Stimulated activated CD8-positive, alpha-beta memory T cell treated with anti-CD3 and anti-CD28 coated beads, Interleukin-15, amount 100 ng/mL, for 48 hours (primary cell): Measurements from ENCODE around the gene NCOA5.

Experiments
- DNase-seq, 2 donors: peaks; one replicate each; pipeline ENCODE4 v3.0.0-alpha.2; 2020; ENCODE audit warnings: low read depth in 2 of 2

NCOA5 gene

DNA sequence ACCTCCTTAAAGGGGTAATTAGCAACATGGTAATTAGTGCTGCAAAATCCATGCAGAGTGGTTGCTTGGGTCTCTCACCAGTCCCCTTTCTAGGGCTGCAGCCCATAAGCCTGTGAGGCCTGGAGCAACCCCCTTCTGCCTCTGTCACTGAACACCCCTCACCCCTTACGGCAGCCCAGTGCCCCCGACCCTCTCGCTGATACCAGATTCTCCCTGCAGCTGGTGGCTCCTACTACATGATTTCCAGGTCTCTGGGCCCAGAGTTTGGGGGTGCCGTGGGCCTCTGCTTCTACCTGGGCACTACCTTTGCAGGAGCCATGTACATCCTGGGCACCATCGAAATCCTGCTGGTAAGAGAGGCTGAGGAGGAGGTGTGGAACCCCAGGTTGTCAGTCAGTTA is 52.7 kb downstream of the NCOA5 start:
- DNase-seq: no peak

DNA sequence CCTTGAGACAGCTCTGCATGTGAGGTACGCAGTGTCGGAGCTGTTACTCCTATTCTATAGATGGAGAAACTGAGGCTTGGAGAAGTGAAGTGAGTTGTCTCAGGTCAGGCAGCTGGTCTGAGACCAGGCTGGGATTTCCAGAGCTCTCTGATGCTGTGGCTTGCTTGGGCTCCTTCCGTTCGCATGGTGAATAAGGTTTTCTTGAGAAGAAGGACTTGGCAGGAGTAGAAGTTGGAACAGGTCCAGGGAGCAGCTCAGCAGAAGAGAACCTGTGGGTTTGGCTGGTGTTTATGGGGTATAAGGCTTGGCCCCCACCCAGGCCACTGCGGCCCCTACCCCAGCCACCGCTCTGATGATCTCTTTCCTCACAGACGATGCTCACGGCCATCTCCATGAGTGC is 53.4 kb downstream of the NCOA5 start:
- DNase-seq: no peak

DNA sequence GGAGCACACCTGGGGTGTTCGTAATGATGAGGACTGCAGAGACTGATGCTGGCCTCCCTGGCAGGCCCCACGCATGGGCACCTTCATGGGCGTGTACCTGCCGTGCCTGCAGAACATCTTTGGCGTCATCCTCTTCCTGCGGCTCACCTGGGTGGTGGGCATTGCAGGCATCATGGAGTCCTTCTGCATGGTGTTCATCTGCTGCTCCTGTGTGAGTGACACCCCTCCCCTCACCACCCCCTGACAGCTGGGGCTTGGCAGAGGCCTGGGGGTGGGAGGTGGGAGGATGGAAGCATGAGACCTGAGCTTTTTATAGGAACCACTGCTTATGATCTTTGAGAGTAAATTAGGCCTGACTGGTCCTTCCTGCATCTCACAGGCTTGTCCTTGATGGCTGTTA is 54.0 kb downstream of the NCOA5 start:
- DNase-seq: no peak

DNA sequence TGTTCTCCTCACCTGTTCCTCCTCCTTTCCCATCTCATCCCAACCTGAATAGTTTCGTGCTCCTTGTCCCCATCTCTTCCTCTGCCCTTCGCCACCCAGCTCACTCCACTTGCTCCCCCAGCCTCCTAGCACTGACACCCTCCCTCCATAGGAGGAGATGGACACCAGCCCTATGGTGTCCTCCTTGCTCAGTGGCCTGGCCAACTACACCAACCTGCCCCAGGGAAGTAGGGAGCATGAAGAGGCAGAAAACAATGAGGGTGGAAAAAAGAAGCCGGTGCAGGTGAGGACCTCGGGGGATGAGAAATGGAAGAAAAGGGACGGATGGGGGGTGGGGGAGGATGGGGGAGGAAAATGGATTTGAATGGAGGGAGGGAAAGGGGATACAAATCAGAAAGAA is 54.5 kb downstream of the NCOA5 start:
- no peak for DNase-seq

DNA sequence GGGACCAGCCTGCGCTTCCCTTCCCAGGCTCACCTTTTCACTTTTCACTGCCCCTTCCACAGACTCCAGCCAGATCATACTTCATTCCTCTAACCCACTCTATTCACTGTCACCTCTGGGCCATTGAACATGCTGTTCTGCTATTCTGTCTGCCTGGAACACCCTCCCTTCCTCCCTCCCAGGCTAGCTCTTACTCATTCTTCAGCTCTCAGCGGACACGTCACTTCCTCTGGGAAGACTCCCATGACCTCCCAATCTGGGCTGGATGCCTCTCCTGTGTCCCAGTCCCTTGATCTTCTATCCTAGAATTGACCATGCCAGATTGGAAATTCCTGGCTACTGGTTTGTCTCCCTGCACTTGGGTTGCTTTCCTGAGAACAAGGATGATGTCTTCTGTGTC is 55.7 kb downstream of the NCOA5 start:
- no peak for DNase-seq

DNA sequence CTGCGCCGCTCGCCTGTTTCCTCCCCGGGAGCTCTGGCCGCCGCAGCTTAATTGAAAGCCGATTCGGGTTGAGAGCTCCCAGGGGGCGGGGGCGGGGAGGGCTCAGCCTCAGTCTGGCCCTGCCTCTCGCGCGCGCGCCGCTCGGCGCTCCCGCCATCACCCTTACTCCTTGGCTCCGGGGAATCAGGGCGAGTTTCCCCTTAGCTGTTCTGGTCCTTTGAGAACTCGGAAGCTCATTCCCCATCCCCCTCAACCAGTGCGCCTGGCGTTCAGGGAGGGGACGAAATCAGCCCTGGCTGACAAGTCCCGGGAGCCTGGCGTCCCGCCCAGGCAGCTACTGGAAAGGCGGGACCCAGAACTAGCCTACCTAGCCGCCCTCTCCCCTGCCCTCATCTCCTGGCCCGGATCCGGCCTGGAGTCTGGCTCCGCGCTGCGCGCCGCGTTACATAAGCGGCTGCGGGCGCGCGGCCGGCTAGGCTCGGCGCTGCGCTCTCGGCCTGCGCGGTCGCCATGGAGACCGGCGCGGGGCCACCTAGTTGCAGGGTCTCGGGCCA is 58.0 kb downstream of the NCOA5 start:
- no peak for DNase-seq

DNA sequence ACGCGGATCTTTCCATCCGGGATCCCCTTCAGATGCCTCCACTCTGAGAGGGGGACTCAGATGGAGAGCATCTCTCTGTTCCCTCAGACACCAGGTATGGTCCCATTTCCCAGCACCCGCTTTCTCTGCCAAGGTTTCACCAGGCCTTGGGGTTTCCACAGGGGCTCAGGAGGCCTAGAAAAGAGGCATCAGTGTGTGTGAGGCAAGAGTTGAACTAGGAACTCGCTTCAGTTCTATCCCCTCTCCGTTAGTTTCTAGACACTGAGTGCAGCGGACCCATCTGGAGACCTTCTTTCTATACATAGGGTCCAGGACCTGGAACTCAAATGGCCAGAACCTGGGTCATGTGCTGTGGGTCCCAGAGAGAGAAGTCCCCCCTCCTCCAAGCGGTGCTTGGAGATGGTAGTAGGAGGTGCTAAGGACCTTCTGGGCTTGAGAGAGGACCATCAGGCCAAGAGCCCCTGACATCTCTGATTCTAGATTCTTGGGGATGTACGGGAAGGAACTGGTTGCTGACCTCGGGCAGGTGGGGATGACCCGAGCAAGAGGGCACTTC is 58.7 kb downstream of the NCOA5 start:
- no peak for DNase-seq

DNA sequence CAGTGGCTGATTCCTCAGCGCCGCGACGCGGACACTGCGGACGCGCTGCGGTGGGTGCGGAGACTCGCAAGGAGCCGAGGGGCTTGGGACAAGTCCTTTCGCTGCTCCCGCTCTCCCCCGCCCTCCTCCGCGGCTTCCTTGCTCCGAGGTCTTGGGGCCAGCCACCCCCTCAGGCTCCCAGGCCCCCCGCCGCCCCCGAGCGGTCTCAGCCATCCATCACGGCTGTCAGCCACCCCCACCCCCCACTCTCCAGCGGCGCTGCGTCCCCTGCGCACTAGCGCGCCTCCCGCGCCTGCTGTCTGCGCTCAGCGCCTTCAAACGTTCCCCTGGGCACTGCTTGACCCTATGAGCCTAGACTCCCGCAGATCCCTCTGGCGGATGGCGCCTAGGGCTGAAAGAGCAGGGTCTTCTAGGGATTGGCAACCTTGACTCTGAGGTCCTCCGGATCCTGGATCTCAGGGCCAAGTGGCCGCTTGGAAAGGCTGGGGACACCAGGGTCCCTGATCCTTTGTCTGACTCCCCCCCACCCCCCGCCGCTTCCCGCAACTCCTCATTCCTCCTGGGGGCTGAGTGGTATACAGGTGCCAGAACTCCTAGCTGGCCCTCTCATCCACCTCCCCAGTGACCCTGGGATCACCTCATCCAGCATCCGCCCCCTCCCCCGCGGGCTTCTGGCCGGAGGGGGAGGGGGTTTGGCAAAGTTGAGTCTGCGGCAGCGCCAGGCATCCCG is 59.3 kb downstream of the NCOA5 start:
- DNase-seq: no peak

DNA sequence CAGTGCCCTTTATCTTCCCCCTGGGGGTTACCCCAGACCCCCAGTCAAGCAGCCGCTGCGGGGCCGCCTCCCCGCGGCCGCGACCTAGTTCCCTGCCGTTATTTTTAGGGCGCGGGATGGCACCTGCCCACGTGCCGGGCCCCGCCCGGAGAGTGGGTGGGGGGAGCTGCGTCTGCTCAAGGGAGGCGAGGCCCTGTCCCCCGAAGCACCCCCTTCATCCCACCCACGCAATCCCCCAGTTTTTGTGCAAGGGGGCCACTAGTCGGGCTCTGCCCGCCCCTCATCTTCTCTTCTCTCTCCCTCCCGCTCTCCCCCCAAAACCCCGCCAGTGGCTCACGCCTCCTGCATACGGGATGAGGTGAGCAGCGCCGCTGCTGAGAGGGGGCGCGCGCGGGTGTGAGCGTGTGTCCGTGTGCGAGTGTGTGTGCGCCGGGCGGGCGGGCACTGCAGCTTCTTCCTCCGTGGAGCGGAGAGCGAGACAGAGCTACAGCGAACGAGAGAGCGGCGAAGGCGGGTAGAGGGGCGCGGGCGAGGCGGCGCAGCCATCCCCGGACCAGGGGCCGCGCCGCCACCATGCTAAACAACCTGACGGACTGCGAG is 60.9 kb downstream of the NCOA5 start, which contains the start of gene SLC12A5:
Gene SLC12A5, plus strand, starts transcription at position 444 of the 600 bp plus-strand sequence. Its CDS starts 130 bp downstream, at position 574.
- no peak for DNase-seq

DNA sequence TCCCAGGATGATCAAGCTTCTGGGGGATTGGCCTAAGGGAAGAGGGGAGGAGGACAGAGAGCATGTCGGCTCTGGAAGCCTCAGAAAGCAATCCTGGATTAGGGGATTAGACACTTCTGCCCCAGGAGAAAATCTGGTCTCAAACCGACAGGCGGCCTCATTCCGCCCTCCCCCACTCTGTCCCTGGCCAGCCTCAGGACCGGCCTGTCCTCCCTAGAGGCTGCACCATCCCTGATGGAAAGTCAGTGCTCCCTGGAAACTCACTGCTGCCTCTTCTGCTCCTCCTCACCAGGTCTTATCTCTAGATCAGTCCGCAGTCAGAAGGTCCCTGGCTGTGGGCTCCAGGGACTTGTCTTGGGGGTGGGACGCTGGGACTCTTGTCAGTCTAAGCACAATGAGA is 61.7 kb downstream of the NCOA5 start:
- no peak for DNase-seq

DNA sequence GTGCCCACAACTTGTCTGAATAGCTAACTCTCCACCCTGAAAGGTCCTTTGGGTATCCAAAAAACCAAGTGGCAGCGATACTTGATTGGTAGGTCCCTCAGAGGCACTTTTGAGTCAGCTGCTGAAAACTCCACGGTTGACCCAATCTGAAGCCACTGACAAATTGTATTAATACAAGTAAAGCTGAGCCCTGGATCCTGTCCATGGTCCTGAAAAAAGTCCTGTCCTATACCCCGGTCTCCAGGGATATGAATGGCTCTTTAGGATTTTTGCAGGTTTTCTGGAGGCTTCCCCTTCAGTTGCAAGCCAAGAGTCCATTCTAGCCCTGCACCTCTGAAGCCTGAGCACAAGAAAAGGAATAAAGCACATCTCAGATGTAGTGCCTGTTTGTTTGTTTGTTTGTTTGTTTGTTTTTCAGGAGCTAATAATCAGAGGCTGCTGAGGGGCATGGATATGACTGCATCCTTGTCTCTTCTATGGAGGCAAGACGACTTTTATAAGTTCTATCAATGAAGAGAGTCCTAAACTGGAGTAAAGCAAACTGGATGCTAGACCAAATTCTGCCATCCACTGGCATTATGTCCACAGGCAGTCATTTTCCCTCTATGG is 62.4 kb downstream of the NCOA5 start:
- DNase-seq: no peak

DNA sequence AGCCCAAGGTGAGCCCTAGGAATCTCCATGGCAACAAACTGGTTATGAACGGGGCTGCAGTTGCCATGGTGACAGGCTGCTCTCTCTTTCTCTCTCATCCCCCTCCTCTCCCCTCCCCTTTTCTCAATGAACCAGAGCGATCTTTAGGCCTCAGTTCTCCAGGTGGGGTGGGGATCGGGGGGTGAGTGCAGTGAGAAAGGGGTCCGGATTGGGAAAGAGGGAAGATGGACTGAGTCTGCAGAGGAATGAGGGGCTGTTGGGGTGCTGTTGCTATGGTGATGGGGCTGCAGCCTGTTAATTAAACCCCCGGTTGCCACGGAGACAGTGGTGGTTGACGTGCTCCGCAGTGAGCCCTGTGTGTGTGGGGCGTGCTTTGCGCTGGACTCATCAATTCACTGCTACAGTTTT is 64.4 kb downstream of the NCOA5 start:
- no peak for DNase-seq

DNA sequence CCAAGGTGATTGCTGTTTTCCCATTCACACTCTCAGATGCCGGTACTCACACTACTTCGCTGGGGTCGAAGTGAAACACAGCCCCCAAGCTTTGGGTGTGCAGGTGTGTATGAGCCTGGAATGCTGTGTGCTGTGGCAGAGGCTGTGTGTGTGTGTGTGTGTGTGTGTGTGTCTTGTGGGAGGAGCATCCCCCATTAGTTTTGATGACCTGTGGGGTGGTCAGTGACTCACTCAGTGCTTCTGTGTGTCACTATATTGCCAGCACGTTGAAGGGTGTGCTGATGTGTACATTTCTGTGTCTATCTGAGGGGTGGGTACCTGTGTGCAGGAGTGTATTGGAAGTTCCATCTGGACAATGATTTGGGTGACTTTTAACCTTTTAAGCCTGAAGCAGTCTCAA is 65.8 kb downstream of the NCOA5 start:
- DNase-seq: no peak

DNA sequence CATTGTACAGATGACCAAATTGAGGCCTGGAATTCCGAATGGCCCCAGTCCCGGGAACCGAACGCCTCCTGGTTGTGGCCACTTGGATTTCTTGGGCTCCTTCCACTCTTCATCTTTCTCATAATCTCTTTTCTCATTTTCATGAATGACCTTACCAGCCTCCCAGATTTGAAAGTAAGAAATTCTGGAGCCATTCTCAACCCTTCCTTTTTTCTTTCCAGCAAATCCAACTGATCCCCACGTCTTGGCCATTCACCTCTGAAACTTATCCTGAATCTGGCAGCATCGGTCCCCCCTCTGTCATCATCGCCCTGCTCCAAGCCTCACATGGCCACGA is 66.6 kb downstream of the NCOA5 start:
- no peak for DNase-seq

DNA sequence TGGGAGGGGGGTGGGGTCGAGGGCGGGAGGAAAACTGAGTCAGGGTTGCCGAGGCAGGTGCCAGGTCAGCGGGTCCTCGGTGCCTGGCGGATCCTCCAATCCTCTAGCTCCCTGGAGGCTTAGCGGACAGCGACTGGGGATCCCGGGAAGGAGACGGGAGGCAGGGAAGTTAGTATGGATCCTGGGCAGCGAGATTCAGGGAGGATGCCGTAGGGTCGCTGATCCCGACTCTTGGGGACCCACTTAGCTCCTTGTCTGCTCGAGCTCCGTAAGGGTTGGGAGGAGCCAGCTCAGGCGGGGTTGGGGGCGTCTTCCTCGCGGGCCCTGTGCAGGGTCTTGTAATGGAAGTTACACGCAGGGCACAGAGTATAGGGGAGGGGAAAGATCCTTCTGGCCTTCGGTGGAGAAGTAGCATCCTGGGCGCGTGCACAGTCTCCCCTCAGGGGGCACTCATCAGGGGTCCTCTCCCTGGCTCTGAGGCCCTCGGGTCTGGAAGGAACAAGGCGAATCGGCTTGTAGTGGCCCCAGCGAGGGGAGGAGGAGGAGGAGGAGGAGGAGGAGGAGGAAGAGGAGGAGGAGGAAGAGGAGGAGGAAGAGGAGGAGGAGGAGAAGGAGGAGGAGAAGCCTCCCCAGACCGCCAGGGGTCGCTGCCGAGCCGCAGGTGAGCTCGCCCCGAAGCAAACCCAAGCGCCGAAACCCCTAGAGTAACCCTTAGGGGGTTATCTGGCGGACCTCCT is 67.2 kb downstream of the NCOA5 start:
- peak; percentile 51 to 54 for DNase-seq

DNA sequence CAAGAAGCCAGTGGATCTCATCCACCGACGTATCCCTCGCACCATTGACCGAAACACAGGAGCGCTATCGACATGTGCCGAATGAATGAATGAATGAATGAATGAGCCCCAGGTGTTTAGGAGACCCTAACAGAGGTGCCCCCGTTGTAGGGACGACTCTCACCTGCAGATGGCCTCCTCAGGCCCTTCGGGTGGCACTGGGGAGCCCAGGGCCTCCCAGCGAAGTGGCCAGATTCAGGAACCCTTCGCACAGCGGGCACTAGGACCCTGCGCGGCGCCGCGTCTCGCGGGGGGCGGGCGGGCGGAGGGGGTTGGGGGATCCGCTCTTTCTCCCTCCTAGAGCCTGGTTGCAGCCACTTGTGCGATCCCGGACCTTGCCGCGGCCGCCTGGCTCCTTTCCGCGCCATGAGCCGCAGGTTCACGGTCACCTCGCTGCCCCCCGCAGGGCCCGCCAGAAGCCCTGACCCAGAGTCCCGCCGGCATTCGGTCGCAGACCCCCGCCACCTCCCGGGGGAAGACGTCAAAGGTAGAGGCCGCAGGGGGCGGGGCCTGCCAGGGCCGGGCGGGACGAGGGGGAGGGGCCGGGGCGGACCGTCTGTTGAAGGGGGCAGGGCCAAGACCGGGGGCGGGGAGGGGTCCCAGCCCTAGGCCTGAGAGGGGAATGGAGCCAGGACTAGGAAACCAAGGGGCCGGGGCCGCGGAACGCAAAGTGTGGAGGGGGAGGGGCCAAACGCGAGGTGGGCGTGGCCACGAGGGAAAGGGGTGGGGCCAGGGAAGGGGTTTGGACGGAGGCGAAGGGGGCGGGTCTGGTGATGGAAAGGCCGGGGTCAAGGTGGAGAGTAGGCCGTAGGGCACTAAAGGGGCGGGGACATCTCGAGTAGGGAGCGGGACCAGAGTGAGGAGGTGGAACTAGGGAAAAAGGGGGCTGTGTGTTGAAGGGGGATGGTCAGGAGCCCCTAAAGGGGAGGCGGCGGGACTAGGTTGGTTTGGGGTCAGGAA is 68.1 kb downstream of the NCOA5 start:
- DNase-seq: peak in 1 of 2 donors; percentile 48

DNA sequence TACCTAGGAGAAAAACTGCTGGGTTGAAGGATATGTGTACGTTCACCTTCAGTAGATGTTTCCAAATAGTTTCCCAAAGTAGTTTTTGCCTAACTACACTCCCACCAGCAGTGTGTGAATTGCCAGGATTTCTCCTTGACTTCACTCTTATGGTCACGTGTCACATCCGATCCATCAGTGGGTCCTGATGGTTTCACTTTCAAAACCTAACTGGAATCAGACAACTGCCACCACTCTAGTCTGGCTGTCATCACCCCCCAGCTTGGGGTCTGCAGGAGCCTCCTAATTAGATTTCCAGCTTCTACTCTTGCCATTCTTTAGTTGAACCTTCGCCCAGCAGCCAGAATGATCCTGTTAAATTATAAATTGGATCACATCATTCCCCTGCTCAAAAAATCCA is 69.2 kb downstream of the NCOA5 start:
- DNase-seq: no peak

DNA sequence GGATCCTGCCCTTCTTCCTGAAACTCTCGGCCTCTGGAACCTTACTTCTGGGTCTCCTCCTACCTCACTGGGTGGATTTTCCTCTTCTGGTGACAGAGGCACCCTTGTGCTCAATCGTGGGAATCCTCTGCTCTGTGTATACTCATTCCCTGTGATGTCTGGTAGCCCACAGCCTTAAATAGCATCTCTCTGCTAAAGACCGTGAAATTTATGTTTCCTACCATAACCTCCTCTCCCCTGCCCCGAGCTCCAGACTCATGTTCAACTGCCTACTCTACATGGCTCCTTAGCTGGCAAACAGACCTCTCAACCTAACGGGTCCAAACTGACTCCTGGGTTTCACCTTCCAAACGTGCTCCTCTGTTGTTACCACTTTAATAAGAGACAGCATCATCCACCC is 71.2 kb downstream of the NCOA5 start:
- no peak for DNase-seq

DNA sequence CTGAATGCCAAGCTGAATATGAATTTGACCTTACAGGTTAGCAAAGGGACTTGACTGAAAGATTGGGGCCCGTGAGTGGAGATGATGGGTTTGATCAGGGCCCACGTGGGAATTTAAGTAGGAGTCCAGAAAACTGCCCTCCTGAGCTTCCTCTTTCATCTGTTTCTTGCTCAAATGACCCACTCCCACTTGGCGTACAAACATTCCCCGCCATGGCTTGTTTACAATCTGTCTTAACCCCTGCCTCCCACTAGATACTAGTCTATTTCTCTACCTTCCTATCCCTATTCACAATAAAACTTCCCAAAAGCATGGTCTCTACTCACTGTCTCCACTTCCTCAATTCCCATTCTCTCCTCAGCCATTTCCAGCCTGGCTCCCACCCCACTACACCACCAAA is 71.7 kb downstream of the NCOA5 start:
- no peak for DNase-seq

DNA sequence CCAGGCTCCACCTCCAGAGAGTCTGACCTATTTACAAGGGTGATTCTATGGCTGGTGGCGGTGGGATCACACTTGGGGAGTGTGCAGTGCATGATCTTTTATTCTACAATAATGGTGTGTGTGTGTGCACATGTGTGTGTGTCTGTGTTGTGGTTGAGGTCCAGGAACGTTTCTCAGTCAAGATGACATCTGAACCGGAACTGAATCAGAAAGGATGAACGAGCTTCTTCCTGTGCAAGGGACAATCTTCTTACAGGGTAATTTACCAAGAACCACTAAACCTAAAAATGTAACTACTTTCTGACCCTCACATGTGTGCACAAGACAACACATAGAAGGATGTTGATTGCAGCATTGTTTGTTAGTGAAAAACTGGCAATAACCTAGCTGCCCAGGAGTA is 72.5 kb downstream of the NCOA5 start:
- DNase-seq: no peak
